HEK293T (cell line): Measurements from ENCODE around the gene PDPN.

Experiments
- CTCF ChIA-PET: fragments of 350-600 bp; formaldehyde crosslinking; extraction: SDS; loops from one replicate; lab custom pipeline; 2021; ENCODE audit warnings: antibody characterized with exemption, inconsistent platforms; lab: Yijun Ruan, JAX
- POLR2A ChIA-PET: fragments of 350-600 bp; formaldehyde crosslinking; extraction: SDS; loops from one replicate; lab custom pipeline; 2020; ENCODE audit warnings: antibody characterized with exemption, inconsistent platforms; lab: Yijun Ruan, JAX
- DNase-seq: peaks from one replicate; pipeline ENCODE4 v3.0.0; 2012; ENCODE audit warnings: mixed read lengths; ENCODE audit errors: extremely low spot score
- ARNT ChIP-seq: fragments of 450-650 bp; IDR thresholded peaks from 2 replicates; pipeline ENCODE4 v1.6.1; 2017; ENCODE audit warnings: mild to moderate bottlenecking
- BHLHE40 ChIP-seq: fragments of 450-650 bp; IDR thresholded peaks from 2 replicates; pipeline ENCODE4 v1.6.1; 2016; ENCODE audit warnings: mild to moderate bottlenecking, moderate library complexity, borderline replicate concordance
- CTBP1 ChIP-seq: fragments of 450-650 bp; IDR thresholded peaks from 2 replicates; pipeline ENCODE4 v1.6.1; 2016; ENCODE audit warnings: borderline replicate concordance
- ELF4 ChIP-seq: fragments of 450-650 bp; IDR thresholded peaks from 2 replicates; pipeline ENCODE4 v1.6.1; 2017; ENCODE audit warnings: antibody characterized with exemption
- FOXA1 ChIP-seq: fragments of 450-650 bp; IDR thresholded peaks from 2 replicates; pipeline ENCODE4 v1.6.1; 2016; ENCODE audit warnings: mild to moderate bottlenecking
- FOXK2 ChIP-seq: fragments of 450-650 bp; IDR thresholded peaks from 2 replicates; pipeline ENCODE4 v1.6.1; 2016; ENCODE audit warnings: mild to moderate bottlenecking
- FOXM1 ChIP-seq: fragments of 450-650 bp; IDR thresholded peaks from 2 replicates; pipeline ENCODE4 v1.6.1; 2017; ENCODE audit warnings: mild to moderate bottlenecking, borderline replicate concordance
- HDGF ChIP-seq: fragments of 450-650 bp; IDR thresholded peaks from 2 replicates; pipeline ENCODE4 v1.6.1; 2017; ENCODE audit warnings: antibody characterized with exemption, borderline replicate concordance
- L3MBTL2 ChIP-seq: fragments of 450-650 bp; conservative IDR thresholded peaks from 2 replicates; pipeline ENCODE4 v1.6.1; 2016; ENCODE audit warnings: mild to moderate bottlenecking
- LEF1 ChIP-seq: fragments of 450-650 bp; IDR thresholded peaks from 2 replicates; pipeline ENCODE4 v1.6.1; 2017; ENCODE audit warnings: mild to moderate bottlenecking, borderline replicate concordance
- NFRKB ChIP-seq: fragments of 450-650 bp; IDR thresholded peaks from 2 replicates; pipeline ENCODE4 v1.6.1; 2016; ENCODE audit warnings: mild to moderate bottlenecking, moderate library complexity
- PKNOX1 ChIP-seq: fragments of 450-650 bp; IDR thresholded peaks from 2 replicates; pipeline ENCODE4 v1.6.1; 2016
- SP1 ChIP-seq: fragments of 450-650 bp; IDR thresholded peaks from 2 replicates; pipeline ENCODE4 v1.6.1; 2017
- SUZ12 ChIP-seq: fragments of 450-650 bp; IDR thresholded peaks from 2 replicates; pipeline ENCODE4 v1.6.1; 2016; ENCODE audit warnings: mild to moderate bottlenecking
- TARDBP ChIP-seq: fragments of 450-650 bp; IDR thresholded peaks from 2 replicates; pipeline ENCODE4 v1.6.1; 2016
- ZNF384 ChIP-seq: fragments of 450-650 bp; IDR thresholded peaks from 2 replicates; pipeline ENCODE4 v1.6.1; 2016

PDPN gene

GRCh38 chr1:13616234-13616633 lies 32.6 kb downstream of the PDPN start:
- TF ChIP-seq ARNT (no peak), BHLHE40 (no peak), L3MBTL2 (no peak), ELF4 (no peak), ZNF384 (no peak), FOXK2 (no peak), SP1 (no peak), HDGF (no peak), FOXM1 (no peak), FOXA1 (no peak), CTBP1 (no peak), PKNOX1 (no peak), TARDBP (no peak), NFRKB (no peak), SUZ12 (no peak)
- CTCF ChIA-PET: no interaction called here
- POLR2A ChIA-PET: no interaction called here
- DNase-seq: no peak

- TF ChIP-seq FOXA1 (no peak), SP1 (no peak), CTBP1 (no peak), ELF4 (no peak), ARNT (no peak), HDGF (no peak), LEF1 (no peak), NFRKB (no peak), L3MBTL2 (no peak), FOXK2 (no peak), TARDBP (no peak), ZNF384 (no peak), PKNOX1 (no peak), FOXM1 (no peak), BHLHE40 (no peak), SUZ12 (no peak)
- ChIA-PET CTCF (no interaction called here), POLR2A (no interaction called here)
- DNase-seq: no peak
Observed at GRCh38 chr1:13617108-13617507, 33.5 kb downstream of the PDPN start.

GRCh38 chr1:13617773-13618172 lies 34.1 kb downstream of the PDPN start:
- TF ChIP-seq SP1 (no peak), LEF1 (no peak), ZNF384 (no peak), SUZ12 (no peak), FOXA1 (no peak), PKNOX1 (no peak), FOXK2 (no peak), BHLHE40 (no peak), ARNT (no peak), FOXM1 (no peak), ELF4 (no peak)
- POLR2A ChIA-PET: no interaction called here
- DNase-seq: no peak
- CTCF ChIA-PET: no interaction called here

- no peak for DNase-seq
- TF ChIP-seq TARDBP (no peak), ZNF384 (no peak), ELF4 (no peak), FOXK2 (no peak), SUZ12 (no peak), BHLHE40 (no peak), CTBP1 (no peak), ARNT (no peak), LEF1 (no peak), PKNOX1 (no peak), HDGF (no peak), L3MBTL2 (no peak), FOXM1 (no peak), FOXA1 (no peak)
- POLR2A ChIA-PET: no interaction called here
- CTCF ChIA-PET: no interaction called here
Observed at GRCh38 chr1:13618483-13618882, 34.9 kb downstream of the PDPN start.

GRCh38 chr1:13619909-13620308 lies 36.3 kb downstream of the PDPN start:
- TF ChIP-seq FOXA1 (no peak), ZNF384 (no peak), SUZ12 (no peak), LEF1 (no peak), SP1 (no peak), PKNOX1 (no peak), BHLHE40 (no peak), FOXK2 (no peak)
- CTCF ChIA-PET: no interaction called here
- POLR2A ChIA-PET: no interaction called here
- DNase-seq: no peak

GRCh38 chr1:13620825-13621224 lies 37.2 kb downstream of the PDPN start:
- no peak for TF ChIP-seq FOXK2
- TF ChIP-seq CTBP1: no peak
- TF ChIP-seq PKNOX1: no peak
- no peak for TF ChIP-seq ARNT
- TF ChIP-seq LEF1: no peak
- no peak for TF ChIP-seq SUZ12
- no peak for TF ChIP-seq TARDBP
- no peak for TF ChIP-seq HDGF
- no peak for TF ChIP-seq FOXA1
- no peak for TF ChIP-seq ELF4
- no peak for TF ChIP-seq SP1
- no peak for TF ChIP-seq L3MBTL2
- TF ChIP-seq NFRKB: no peak
- no peak for TF ChIP-seq BHLHE40
- no peak for TF ChIP-seq FOXM1
- CTCF ChIA-PET: no interaction called here
- no peak for DNase-seq
- POLR2A ChIA-PET: no interaction called here
